H1 (cell line): Measurements from ENCODE around the gene CCDC80. TPM values are rescaled to one million over a fixed set of nuclear protein-coding genes. Genes with fewer than 3 reads are reported as not detected.

ENCODE experiments used
- CTCF ChIA-PET: fragments of 300-600 bp; sonication (Branson Sonifier 250); formaldehyde crosslinking; loops from one replicate; lab custom pipeline; 2021; ENCODE audit not compliant: partially characterized antibody; lab: Charles Lee
- POLR2A ChIA-PET: fragments of 300-600 bp; sonication (Branson Sonifier 250); formaldehyde crosslinking; loops from one replicate; lab custom pipeline; 2021; ENCODE audit warnings: inconsistent platforms; ENCODE audit not compliant: partially characterized antibody; lab: Charles Lee
- DNase-seq, 2 experiments: peaks; one replicate each; pipeline versions ENCODE4 v3.0.0 to v3.0.0-alpha.2; 2010 to 2022; ENCODE audit warnings: low spot score in 2 of 2, low read depth in 1 of 2, mixed read lengths in 1 of 2
- FAIRE-seq: peaks from 2 replicates; lab custom pipeline; 2011; peaks lifted over from hg19 to GRCh38; lab: Jason Lieb, UNC
- H2AFZ ChIP-seq: 2 replicates; pipeline ENCODE4 v1.8.1; 2012; ENCODE audit warnings: low read length, inconsistent platforms
- H2AK5ac ChIP-seq: 2 replicates; pipeline ENCODE4 v1.6.1; 2013; ENCODE audit warnings: low read depth, low read length
- H2BK120ac ChIP-seq: replicated peaks from 2 replicates; pipeline ENCODE3; 2013; ENCODE audit warnings: low read depth, low read length, inconsistent platforms
- H2BK12ac ChIP-seq: 2 replicates; pipeline ENCODE4 v1.6.1; 2013; ENCODE audit warnings: low read depth, low read length
- H2BK15ac ChIP-seq: 2 replicates; pipeline ENCODE4 v1.6.1; 2013; ENCODE audit warnings: low read length
- H2BK20ac ChIP-seq: 2 replicates; pipeline ENCODE4 v1.6.1; 2013; ENCODE audit warnings: low read length
- H2BK5ac ChIP-seq: 2 replicates; pipeline ENCODE4 v1.6.1; 2013; ENCODE audit warnings: low read depth, low read length
- H3K14ac ChIP-seq: 2 replicates; pipeline ENCODE4 v1.6.1; 2013; ENCODE audit warnings: inconsistent platforms; ENCODE audit not compliant: insufficient read length
- H3K18ac ChIP-seq: 2 replicates; pipeline ENCODE4 v1.6.1; 2013; ENCODE audit warnings: low read length; ENCODE audit errors: extremely low read depth
- H3K23ac ChIP-seq: 2 replicates; pipeline ENCODE4 v1.6.1; 2013; ENCODE audit warnings: inconsistent platforms; ENCODE audit not compliant: insufficient read length
- H3K23me2 ChIP-seq: 2 replicates; pipeline ENCODE4 v1.6.1; 2013; ENCODE audit warnings: low read depth, low read length
- H3K27ac ChIP-seq: 2 replicates; pipeline ENCODE4 v1.6.1; 2011; ENCODE audit warnings: low read depth, low read length, inconsistent platforms
- H3K27me3 ChIP-seq, 4 experiments: replicated peaks in 1 of 4; 1 replicate in 1 of 4; 2 replicates in 3 of 4; pipeline versions ENCODE4 v1.6.1 to v1.8.1; 2011 to 2013; ENCODE audit warnings: low read length in 3 of 4, mild to moderate bottlenecking in 3 of 4, inconsistent platforms in 2 of 4, mixed read lengths in 2 of 4, moderate library complexity in 1 of 4; ENCODE audit not compliant: control insufficient read depth in 3 of 4, insufficient read depth in 3 of 4; ENCODE audit errors: extremely low read depth in 1 of 4
- H3K36me3 ChIP-seq, 4 experiments: 2 replicates each; pipeline versions ENCODE4 v1.6.1 to v1.8.1; 2011 to 2013; ENCODE audit warnings: mild to moderate bottlenecking in 4 of 4, low read length in 3 of 4, moderate library complexity in 2 of 4, control low read depth in 1 of 4, inconsistent platforms in 1 of 4; ENCODE audit not compliant: insufficient read depth in 4 of 4, control insufficient read depth in 2 of 4
- H3K4ac ChIP-seq: replicated peaks from 2 replicates; pipeline ENCODE3; 2013; ENCODE audit warnings: low read length, low read depth, mixed read lengths, inconsistent platforms; ENCODE audit not compliant: insufficient read length
- H3K4me1 ChIP-seq, 4 experiments: replicated peaks in 1 of 4; 1 replicate in 1 of 4; 2 replicates in 3 of 4; pipeline versions ENCODE4 v1.6.1 to v1.8.1; 2011 to 2013; ENCODE audit warnings: low read length in 3 of 4, inconsistent platforms in 2 of 4, mixed read lengths in 1 of 4; ENCODE audit not compliant: insufficient read depth in 4 of 4, control insufficient read depth in 3 of 4
- H3K4me2 ChIP-seq, 2 experiments: 2 replicates each; pipeline versions ENCODE4 v1.6.1 to v1.8.1; 2011 to 2013; ENCODE audit warnings: low read depth in 2 of 2, low read length in 2 of 2, control low read depth in 1 of 2, inconsistent platforms in 1 of 2, mild to moderate bottlenecking in 1 of 2; ENCODE audit not compliant: insufficient read depth in 1 of 2
- H3K4me3 ChIP-seq, 4 experiments: fragments of 200-600, 300-600 bp in 1 of 4; sonication (generic), shearing (Covaris generic), sonication (Bioruptor Twin) in 1 of 4; 2 replicates each; pipeline versions ENCODE4 v1.5.1 to v1.8.1; 2011 to 2016; ENCODE audit warnings: low read length in 4 of 4, low read depth in 3 of 4, control low read depth in 2 of 4, inconsistent platforms in 2 of 4, mild to moderate bottlenecking in 2 of 4, mixed read lengths in 1 of 4, moderate library complexity in 1 of 4; ENCODE audit not compliant: insufficient read depth in 2 of 4; ENCODE audit errors: extremely low read depth in 1 of 4
- H3K56ac ChIP-seq: replicated peaks from 2 replicates; pipeline ENCODE3; 2013; ENCODE audit warnings: low read depth, mild to moderate bottlenecking, mixed read lengths, low read length, inconsistent platforms; ENCODE audit not compliant: insufficient read length
- H3K79me1 ChIP-seq: 2 replicates; pipeline ENCODE4 v1.6.1; 2013; ENCODE audit warnings: low read depth, low read length, control low read depth
- H3K79me2 ChIP-seq, 2 experiments: 2 replicates each; pipeline versions ENCODE4 v1.6.1 to v1.8.1; 2012 to 2013; ENCODE audit warnings: low read length in 2 of 2, mild to moderate bottlenecking in 2 of 2, inconsistent platforms in 1 of 2; ENCODE audit not compliant: insufficient read depth in 2 of 2, control insufficient read depth in 1 of 2
- H3K9ac ChIP-seq, 4 experiments: replicated peaks in 1 of 4; 1 replicate in 1 of 4; 2 replicates in 3 of 4; pipeline versions ENCODE4 v1.6.1 to v1.8.1; 2011 to 2013; ENCODE audit warnings: low read depth in 3 of 4, low read length in 3 of 4, control low read depth in 2 of 4, mild to moderate bottlenecking in 2 of 4, moderate library complexity in 2 of 4, inconsistent platforms in 1 of 4; ENCODE audit errors: extremely low read depth in 1 of 4
- H3K9me3 ChIP-seq, 2 experiments: 2 replicates each; pipeline versions ENCODE4 v1.6.1 to v1.8.1; 2012 to 2013; ENCODE audit warnings: mild to moderate bottlenecking in 2 of 2, moderate library complexity in 2 of 2, control low read depth in 1 of 2, inconsistent platforms in 1 of 2, low read depth in 1 of 2, low read length in 1 of 2, mixed read lengths in 1 of 2; ENCODE audit not compliant: insufficient read depth in 2 of 2
- H4K20me1 ChIP-seq, 2 experiments: replicated peaks in 1 of 2; 2 replicates each; pipeline versions ENCODE3 to v1.8.1; 2011 to 2013; ENCODE audit warnings: inconsistent platforms in 2 of 2, low read length in 2 of 2, mild to moderate bottlenecking in 1 of 2; ENCODE audit not compliant: insufficient read depth in 2 of 2, control insufficient read depth in 1 of 2
- H4K5ac ChIP-seq: 2 replicates; pipeline ENCODE4 v1.6.1; 2013; ENCODE audit warnings: low read length, low read depth, mixed read lengths, inconsistent platforms; ENCODE audit not compliant: insufficient read length
- H4K8ac ChIP-seq: 2 replicates; pipeline ENCODE4 v1.8.0; 2013; ENCODE audit warnings: mild to moderate bottlenecking, moderate library complexity, low read length, inconsistent platforms; ENCODE audit not compliant: insufficient read depth; ENCODE audit errors: extremely low read depth
- H4K91ac ChIP-seq: replicated peaks from 2 replicates; pipeline ENCODE3; 2013; ENCODE audit warnings: low read length, mixed read lengths, inconsistent platforms; ENCODE audit not compliant: insufficient read length
- CREB1 ChIP-seq: IDR thresholded peaks from 2 replicates; pipeline ENCODE4 v1.6.1; 2012; ENCODE audit warnings: inconsistent platforms
- E2F6 ChIP-seq: IDR thresholded peaks from 2 replicates; pipeline ENCODE4 v1.6.1; 2012; ENCODE audit warnings: inconsistent platforms
- GABPA ChIP-seq: IDR thresholded peaks from 2 replicates; pipeline ENCODE4 v1.6.1; 2011; ENCODE audit warnings: mild to moderate bottlenecking, low read length, moderate library complexity, borderline replicate concordance; ENCODE audit not compliant: insufficient read depth
- HDAC6 ChIP-seq: IDR thresholded peaks from one replicate; pipeline ENCODE4 v1.7.1; 2012; ENCODE audit warnings: low read depth, mild to moderate bottlenecking, inconsistent platforms, low read length, moderate library complexity
- NANOG ChIP-seq: IDR thresholded peaks from 2 replicates; pipeline ENCODE4 v1.6.1; 2011; ENCODE audit warnings: low read length, low read depth, mild to moderate bottlenecking, inconsistent platforms; ENCODE audit not compliant: insufficient read depth, poor library complexity, severe bottlenecking
- RNF2 ChIP-seq: fragments of 200-900, 300-1000 bp; sonication (generic); IDR thresholded peaks from 2 replicates; pipeline ENCODE4 v1.7.1; 2016; ENCODE audit warnings: borderline replicate concordance, low read depth, mild to moderate bottlenecking, antibody characterized with exemption, low read length; ENCODE audit not compliant: poor library complexity, severe bottlenecking; ENCODE audit errors: missing control alignments
- SP4 ChIP-seq: IDR thresholded peaks from 2 replicates; pipeline ENCODE4 v1.6.1; 2012; ENCODE audit warnings: low read length, inconsistent platforms
- SRF ChIP-seq: IDR thresholded peaks from 2 replicates; pipeline ENCODE4 v1.6.1; 2011; ENCODE audit warnings: mild to moderate bottlenecking, low read depth, low read length, moderate library complexity
- WGBS, 2 experiments: shearing (Covaris generic) in 1 of 2; methylation state at CpG; one replicate each; pipeline versions ENCODE4 v1.1.6 to v1.1.7; 2013 to 2015; ENCODE audit warnings: low lambda C conversion rate in 2 of 2, mixed read lengths in 2 of 2, inconsistent platforms in 1 of 2, low coverage in 1 of 2, missing lambda C conversion rate in 1 of 2; ENCODE audit not compliant: insufficient replicate concordance in 2 of 2, insufficient coverage in 1 of 2, insufficient read length in 1 of 2; ENCODE audit errors: extremely low coverage in 1 of 2, missing lambda C conversion rate in 1 of 2; 5-methylcytosine and 5-hydroxymethylcytosine counted together
- polyA plus RNA-seq, 7 experiments: library from polyadenylated mRNA; depleted of rRNA in 3 of 7; stranded (reverse) in 5 of 7; unstranded in 2 of 7; fragments of >200 nt in 5 of 7; fragments of 200-250 nt in 2 of 7; gene quantifications; 1 replicate in 5 of 7; 2 replicates in 1 of 7; 4 replicates in 1 of 7; pipeline versions ENCODE4 v1.2.1 to v1.2.3, GENCODE V29; 2011 to 2013; ENCODE audit warnings: missing spikeins in 2 of 7, mixed read lengths in 2 of 7
- total RNA-seq: library from RNA; stranded (reverse); fragmentation: NEBNext Ultra II Directional; extraction: Animal tissue kit (Norgen Biotek cat#: 25700); gene quantifications from 2 replicates; pipeline ENCODE4 v1.2.1, GENCODE V29; 2021

CCDC80 gene
- total and polyA plus RNA-seq, 2 of the 8 experiments (the other 6 are each of a cell fraction or from before 2014, with no cell fraction given), result 1.1 to 12.9 TPM

- H3K14ac ChIP-seq, result no peak overlapping the region
- no peaks in the 10 kb centered on the region for H3K79me1 ChIP-seq
- H4K5ac ChIP-seq, result no peak overlapping the region
- ChIA-PET POLR2A (interaction anchor here (1.9 kb wide), 2 partner anchors 17 to 37 kb away, joined by 4 to 7 read pairs; no protein-coding TSS in a partner anchor), CTCF (interaction anchor here (2.4 kb wide), 1 partner anchor 23 kb away, joined by 8 read pairs; no protein-coding TSS in a partner anchor)
- DNase-seq (no peak), FAIRE-seq (no peak)
- no peak overlapping the region for H3K9ac ChIP-seq
- no peak overlapping the region for H2BK12ac ChIP-seq
- no peaks in the 10 kb centered on the region for H3K36me3 ChIP-seq
- H3K23me2 ChIP-seq, result no peaks in the 10 kb centered on the region
- H4K20me1 ChIP-seq, result no peaks in the 10 kb centered on the region
- H2AFZ ChIP-seq, result no peak overlapping the region
- H3K56ac ChIP-seq, result no peak overlapping the region
- no peak overlapping the region for H3K18ac ChIP-seq
- H3K4me3 ChIP-seq, result no peak overlapping the region
- H3K23ac ChIP-seq, result no peak overlapping the region
- no peak overlapping the region for H3K4ac ChIP-seq
- H3K27ac ChIP-seq, result no peak overlapping the region
- H3K4me2 ChIP-seq, result no peak overlapping the region
- no peak overlapping the region for H2BK120ac ChIP-seq
- 88% methylated on average over 4 of the region's 4 CpGs; no CpG with 5 or more reads in 1 of the 2 experiments for WGBS, 2 experiments
- no peaks in the 10 kb centered on the region for H3K27me3 ChIP-seq
- no peaks in the 10 kb centered on the region for H3K4me1 ChIP-seq
- H2AK5ac ChIP-seq, result no peak overlapping the region
- H2BK5ac ChIP-seq, result no peak overlapping the region
- H2BK20ac ChIP-seq, result no peak overlapping the region
- H4K91ac ChIP-seq, result no peak overlapping the region
- no peaks in the 10 kb centered on the region for H3K79me2 ChIP-seq
- no peak overlapping the region for H2BK15ac ChIP-seq
- no peak overlapping the region for H4K8ac ChIP-seq
- H3K9me3 ChIP-seq, result no peaks in the 10 kb centered on the region
- TF ChIP-seq E2F6 (no peak), CREB1 (no peak), NANOG (no peak), HDAC6 (no peak), GABPA (no peak), SP4 (no peak), RNF2 (no peak), SRF (no peak)
Measured at GRCh38 chr3:112604536-112604935, 36.4 kb downstream of the CCDC80 start.
